NCI-H226 (cell line): ENCODE results near the gene NUP62.

Source experiments
- DNase-seq: peaks from one replicate; pipeline ENCODE4 v3.0.0-alpha.2; 2015

NUP62 gene

GRCh38 chr19:49895566-49896297 is 33.6 kb downstream of the NUP62 start:
- DNase-seq = no peak

DNA sequence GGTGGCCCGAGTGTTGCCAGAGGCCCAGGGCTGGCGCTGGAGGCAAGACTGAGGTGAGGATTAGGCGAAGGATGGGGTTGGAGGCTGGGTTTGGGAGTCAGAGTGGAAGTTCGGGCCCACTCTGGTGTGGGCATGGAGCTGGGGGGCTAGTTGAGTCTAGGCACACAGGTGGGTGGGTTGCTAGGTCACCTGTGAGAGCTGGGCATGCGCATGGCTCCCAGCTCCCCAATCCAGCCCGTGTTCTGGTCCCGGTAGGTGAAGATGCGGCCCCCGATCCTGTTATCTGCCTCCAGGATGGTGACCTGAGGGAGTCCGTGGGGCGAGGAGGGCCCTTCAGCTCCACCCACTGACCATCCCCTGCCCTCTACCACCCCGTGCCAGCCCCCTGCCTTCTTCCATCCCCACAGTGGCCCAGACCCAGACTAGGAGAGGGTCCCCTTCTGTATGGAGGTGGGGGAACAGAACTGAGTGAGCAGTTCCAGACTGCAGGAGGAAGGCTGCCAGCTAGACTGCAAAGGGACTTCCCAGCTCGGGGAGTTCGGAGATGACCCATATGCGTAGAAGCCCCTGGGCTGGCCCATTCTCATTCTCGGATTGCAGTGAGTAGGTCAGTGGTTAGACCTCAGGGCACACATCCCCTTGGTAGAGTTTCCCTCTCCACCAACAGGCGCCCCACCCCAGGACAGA is 34.3 kb downstream of the NUP62 start:
- DNase-seq = no peak

DNA sequence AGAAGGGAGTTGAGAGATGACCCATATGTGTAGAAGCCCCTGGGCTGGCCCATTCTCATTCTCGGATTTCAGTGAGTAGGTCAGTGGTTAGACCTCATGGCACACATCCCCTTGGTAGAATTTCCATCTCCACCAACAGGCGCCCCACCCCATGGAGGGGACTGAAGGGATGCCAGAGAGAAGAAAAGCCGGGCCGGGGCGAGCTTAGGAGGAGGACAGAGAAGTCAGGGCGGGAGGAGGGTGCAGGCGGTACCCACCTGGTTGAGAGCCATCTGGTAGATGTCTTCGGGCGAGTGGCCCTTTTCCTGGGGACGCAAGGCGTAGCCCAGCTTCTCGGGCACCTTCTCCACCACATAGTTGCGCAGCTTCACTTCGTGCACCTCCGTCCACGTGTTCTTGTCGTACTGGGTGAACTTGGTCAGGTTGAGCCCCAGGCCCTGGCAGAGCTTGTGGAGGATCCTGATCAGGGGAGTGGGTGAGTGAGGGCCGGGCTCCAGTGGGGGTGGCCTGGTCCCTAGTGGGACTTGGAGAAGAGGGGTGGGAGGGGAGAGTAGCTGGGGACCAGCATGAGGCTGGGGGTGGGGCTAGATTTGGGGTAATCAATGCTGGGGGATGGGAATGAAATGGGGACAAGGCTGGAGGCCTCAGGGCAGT is 35.2 kb downstream of the NUP62 start:
- DNase-seq = no peak

DNA sequence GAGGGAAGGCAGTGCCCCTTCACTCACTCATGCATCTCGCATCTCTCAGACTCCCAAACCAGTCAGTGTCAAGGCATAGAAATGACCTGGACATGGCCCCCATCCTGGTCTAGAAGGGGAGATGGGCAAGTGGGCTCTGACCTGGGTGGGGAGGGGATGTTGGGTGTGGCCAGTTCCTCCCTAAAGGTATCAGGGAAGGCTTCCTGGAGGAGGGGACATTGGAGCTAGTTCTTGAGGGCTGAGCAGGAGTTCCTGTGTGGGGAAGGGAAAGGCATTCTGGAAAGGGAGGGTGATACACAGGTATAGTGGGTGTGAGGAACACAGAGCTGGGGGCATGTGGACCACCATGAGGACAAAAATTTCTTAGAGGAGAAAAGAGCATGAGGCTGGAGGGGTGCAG is 36.6 kb downstream of the NUP62 start:
- DNase-seq = no peak

DNA sequence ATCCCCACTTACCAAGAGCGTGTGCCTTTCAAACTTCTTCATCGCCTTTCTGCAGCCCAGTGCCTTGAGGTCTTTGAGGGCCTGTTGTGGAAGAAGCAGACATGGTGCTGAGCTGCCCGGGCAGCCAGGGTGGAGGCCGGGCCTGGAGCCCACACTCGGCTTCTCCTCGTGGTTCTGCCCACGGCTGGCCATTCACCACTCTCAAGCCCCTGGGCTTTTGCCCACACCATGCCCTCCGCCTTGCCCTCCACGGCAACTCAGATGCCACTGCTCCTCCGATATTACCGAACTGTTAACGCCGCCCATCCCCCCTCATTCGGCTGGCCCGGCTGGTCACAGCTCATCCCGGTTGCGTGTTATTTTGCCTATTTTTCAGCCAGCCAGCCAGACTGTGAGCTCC is 37.9 kb downstream of the NUP62 start:
- DNase-seq = no peak

DNA sequence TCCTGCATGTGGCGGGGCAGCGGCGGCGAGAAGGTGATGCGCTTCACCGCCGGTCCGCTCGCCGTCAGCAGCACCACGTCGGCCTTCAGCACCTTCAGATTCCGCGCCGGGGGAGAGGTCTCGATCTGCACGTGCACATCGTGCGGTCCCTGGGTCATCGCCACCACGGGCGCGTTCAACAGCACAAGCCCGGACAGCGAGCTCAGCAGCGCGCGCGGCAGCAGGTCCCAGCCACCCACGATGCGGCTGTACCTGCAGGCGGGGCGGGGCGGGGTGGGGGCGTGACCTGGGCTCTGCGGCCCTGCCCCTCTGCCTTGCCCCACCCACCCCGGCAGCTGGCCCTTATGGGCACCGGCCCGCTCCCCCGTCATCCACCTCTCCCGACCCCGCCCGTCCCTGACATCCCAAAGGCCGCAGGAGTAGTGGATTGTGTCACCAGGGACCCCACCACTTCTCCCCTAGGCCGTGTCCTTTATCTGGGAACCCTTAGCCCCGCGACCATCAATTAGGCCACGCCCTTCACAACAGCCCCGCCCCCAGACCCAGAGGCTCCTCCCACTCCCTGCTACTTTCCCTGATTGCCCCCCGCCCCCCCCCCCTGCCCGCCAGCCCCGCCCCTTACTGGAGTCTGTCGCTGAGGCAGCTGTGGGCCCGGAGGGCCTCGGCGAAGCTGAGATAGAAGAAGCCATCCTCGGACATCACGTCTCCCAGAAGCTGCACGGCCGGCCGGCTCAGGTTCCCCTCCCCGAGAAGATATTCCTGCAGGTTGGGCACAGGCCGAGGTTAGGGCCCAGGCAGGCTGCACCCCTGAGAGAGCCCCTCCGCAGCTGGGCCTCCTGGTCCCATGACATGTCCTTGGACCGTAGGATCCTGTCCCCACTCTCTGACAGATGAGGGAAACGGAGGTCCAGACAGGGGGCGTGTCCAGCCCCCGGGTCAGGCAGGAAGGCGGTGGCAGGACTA is 38.7 kb downstream of the NUP62 start:
- no peak for DNase-seq

GRCh38 chr19:49889687-49890348 is 39.5 kb downstream of the NUP62 start:
- DNase-seq = no peak

- no peak for DNase-seq
Measured at GRCh38 chr19:49889038-49889686, 40.1 kb downstream of the NUP62 start.

DNA sequence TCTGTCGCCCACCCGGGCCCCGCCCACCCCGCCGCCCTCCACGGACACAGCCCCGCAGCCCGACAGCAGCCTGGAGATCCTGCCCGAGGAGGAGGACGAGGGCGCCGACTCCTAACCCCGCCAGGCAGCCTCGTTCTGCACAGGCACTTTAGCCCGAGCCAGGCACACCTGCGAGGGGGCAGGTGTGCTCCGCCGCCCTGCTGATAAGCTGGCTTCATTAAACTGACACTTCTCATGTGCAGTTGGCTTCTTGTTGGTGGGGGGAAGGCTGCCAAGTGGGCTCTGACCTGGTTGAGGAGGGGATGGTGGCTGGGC is 40.8 kb downstream of the NUP62 start:
- no peak for DNase-seq

DNA sequence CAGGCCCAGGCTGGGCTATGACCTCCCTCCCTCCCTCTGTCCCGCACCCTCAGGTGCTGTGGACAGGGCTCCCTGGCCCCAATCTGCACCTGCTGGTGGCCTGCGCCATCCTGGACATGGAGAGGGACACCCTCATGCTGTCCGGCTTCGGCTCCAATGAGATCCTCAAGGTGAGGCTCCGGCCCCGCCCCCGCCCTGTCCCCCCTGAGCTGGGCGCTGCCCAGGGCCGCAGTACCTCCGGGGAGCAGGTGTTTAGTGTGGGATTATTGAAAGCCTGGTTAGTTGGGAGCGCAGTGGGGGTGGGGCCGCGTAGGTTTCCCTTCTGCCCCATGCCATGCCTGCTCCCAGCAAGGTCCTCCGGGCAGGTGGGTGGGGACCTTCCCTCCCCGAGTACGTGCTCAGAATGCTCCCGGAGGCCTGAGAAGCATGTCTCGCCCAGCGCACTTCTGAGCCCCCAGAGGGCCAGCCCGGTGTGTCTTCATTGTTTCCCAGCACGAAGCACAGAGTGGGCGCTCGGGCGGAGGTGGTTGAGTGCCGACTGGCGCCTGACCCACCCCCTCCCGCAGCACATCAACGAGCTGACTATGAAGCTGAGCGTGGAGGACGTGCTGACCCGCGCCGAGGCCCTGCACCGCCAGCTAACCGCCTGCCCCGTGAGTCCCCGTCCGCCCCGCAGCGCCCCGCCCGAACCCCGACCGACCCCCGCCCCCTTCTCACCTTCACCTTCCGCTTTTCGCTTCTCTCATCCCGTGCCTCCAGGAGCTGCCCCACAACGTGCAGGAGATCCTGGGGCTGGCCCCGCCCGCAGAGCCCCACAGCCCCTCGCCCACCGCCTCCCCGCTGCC is 41.4 kb downstream of the NUP62 start:
- no peak for DNase-seq

DNA sequence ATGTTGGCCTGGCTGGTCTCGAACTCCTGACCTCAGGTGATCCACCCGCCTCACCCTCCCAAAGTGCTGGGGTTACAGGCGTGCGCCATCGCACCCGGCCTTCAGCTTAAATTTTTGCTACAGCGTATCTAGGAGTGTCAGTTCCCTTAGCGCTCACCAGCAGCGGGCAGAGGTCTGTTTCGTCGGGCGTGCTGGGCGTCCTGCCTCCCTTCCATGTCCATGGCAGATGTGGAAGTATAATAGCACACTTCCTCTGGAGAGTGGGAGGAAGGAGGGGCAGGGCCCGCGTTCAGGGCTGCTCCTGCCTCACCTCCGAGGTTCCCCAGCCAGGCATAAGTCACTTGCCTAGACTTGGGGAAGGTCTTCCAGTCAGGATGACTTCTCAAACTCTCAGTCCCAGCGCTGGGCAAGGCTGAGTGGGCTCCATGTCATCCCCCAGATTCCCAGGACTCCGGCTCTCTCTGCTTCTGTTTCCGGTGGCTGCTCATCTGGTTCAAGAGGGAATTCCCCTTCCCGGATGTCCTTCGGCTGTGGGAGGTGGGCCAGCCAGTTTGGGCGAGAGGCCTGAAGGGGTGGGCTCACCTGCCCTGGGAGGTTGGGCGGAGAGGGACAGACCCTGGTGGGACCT is 42.2 kb downstream of the NUP62 start:
- DNase-seq = no peak

- no peak for DNase-seq
Measured at GRCh38 chr19:49884760-49885159, 44.5 kb downstream of the NUP62 start.

GRCh38 chr19:49884109-49884508 is 45.2 kb downstream of the NUP62 start:
- no peak for DNase-seq

DNA sequence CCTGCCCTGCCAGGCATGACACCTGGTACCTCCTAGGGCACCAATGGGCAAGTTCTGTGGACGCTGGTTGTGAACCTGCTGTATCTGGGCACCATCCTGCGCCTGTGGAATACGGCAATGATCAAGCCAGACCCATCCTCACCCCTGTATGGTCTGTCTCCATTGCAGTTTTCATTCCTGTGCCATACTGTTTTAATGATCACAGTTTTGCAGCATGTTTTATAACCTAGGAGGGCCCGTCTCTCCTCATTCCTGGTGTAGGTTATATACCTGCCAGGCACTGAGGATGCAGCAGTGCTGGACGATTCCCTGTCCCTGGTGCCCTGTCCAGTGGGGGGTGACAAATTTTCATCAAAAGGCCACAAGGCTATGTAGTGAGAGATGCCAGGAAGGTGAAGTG is 46.2 kb downstream of the NUP62 start:
- no peak for DNase-seq

DNA sequence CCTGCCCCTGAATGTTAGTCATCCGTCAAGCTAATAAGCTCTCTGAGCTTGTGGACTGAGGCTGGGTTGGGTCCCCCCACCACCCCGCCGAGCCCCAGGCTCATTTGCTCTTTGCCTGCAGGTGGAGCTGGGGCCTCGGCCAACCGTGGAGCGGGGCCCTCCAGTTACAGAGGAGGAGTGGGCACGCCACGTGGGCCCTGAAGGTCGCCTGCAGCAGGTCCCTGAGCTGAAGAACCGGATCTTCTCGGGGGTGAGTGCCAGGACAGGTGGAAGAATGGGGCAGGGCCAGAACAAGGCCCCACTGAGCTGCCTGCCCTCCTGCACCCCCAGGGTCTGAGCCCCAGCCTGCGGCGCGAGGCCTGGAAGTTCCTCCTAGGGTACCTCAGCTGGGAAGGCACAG is 46.7 kb downstream of the NUP62 start:
- DNase-seq = no peak

GRCh38 chr19:49881672-49882394 is 47.5 kb downstream of the NUP62 start:
- no peak for DNase-seq

GRCh38 chr19:49881186-49881585 is 48.1 kb downstream of the NUP62 start:
- no peak for DNase-seq

GRCh38 chr19:49880162-49880869 is 49.0 kb downstream of the NUP62 start:
- DNase-seq = no peak
